Measurements from ENCODE around the gene GDPD5.

GDPD5 gene

GRCh38 chr11:75499423-75500190 is 26.1 kb downstream of the GDPD5 start:
- H3K4me1 Mint-ChIP-seq = peaks cover 5% of the 10 kb centered on the region
- H3K27me3 Mint-ChIP-seq = no peaks in the 10 kb centered on the region
- ATAC-seq = no peak
- no peak for DNase-seq
- H3K4me3 Mint-ChIP-seq = no peak overlapping the region
- no peaks in the 10 kb centered on the region for H3K9me3 Mint-ChIP-seq
- H3K27ac Mint-ChIP-seq = no peak overlapping the region

GRCh38 chr11:75498556-75499255 is 27.0 kb downstream of the GDPD5 start:
- Mint-ChIP-seq H3K27me3 (no peaks in the 10 kb centered on the region), H3K4me3 (no peak overlapping the region), H3K9me3 (no peaks in the 10 kb centered on the region), H3K27ac (no peak overlapping the region), H3K4me1 (peaks cover 5% of the 10 kb centered on the region)
- DNase-seq (no peak), ATAC-seq (no peak)

- H3K4me3 Mint-ChIP-seq = no peak overlapping the region
- peaks cover 5% of the 10 kb centered on the region for H3K4me1 Mint-ChIP-seq
- DNase-seq (no peak), ATAC-seq (peak; percentile 61)
- no peaks in the 10 kb centered on the region for H3K27me3 Mint-ChIP-seq
- no peaks in the 10 kb centered on the region for H3K9me3 Mint-ChIP-seq
- H3K27ac Mint-ChIP-seq = no peak overlapping the region
Measured at GRCh38 chr11:75497788-75498409, 27.8 kb downstream of the GDPD5 start.

DNA sequence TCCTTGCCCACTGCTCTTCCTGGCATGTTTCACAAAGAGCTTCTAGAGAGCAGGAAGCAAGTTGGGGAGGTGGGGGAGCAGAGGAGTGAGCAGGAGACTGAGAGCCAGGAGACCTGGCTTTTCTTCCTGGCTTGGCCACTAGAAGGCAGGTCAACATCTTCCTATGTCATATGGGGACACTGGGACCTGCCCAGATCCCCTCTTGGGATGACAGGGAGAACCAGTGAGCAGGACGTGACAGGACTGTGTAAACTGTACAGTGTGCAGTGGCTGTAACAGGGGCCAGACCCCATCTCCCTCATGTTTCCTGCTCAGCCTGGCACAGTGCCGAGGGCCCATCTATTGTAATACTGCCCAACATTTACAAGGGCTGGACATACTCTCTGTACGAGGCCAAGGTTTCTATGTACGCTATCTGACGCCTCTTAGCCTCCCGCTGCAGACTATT is 29.4 kb downstream of the GDPD5 start:
- no peak overlapping the region for H3K27ac Mint-ChIP-seq
- H3K9me3 Mint-ChIP-seq = no peaks in the 10 kb centered on the region
- no peaks in the 10 kb centered on the region for H3K27me3 Mint-ChIP-seq
- ATAC-seq (no peak), DNase-seq (no peak)
- H3K4me1 Mint-ChIP-seq = peaks cover 20% of the 10 kb centered on the region
- H3K4me3 Mint-ChIP-seq = no peak overlapping the region

- H3K4me1 Mint-ChIP-seq = peaks cover 25% of the 10 kb centered on the region
- no peaks in the 10 kb centered on the region for H3K9me3 Mint-ChIP-seq
- no peak overlapping the region for H3K4me3 Mint-ChIP-seq
- no peak for DNase-seq
- no peak overlapping the region for H3K27ac Mint-ChIP-seq
- no peaks in the 10 kb centered on the region for H3K27me3 Mint-ChIP-seq
- no peak for ATAC-seq
Measured at GRCh38 chr11:75495749-75496304, 29.9 kb downstream of the GDPD5 start.

- ATAC-seq (no peak), DNase-seq (no peak)
- Mint-ChIP-seq H3K9me3 (no peaks in the 10 kb centered on the region), H3K4me1 (peaks cover 31% of the 10 kb centered on the region), H3K27ac (peak overlapping the region in 1 of 2 donors; percentile 86), H3K27me3 (no peaks in the 10 kb centered on the region), H3K4me3 (no peak overlapping the region)
Measured at GRCh38 chr11:75493626-75494025, 32.1 kb downstream of the GDPD5 start.

DNA sequence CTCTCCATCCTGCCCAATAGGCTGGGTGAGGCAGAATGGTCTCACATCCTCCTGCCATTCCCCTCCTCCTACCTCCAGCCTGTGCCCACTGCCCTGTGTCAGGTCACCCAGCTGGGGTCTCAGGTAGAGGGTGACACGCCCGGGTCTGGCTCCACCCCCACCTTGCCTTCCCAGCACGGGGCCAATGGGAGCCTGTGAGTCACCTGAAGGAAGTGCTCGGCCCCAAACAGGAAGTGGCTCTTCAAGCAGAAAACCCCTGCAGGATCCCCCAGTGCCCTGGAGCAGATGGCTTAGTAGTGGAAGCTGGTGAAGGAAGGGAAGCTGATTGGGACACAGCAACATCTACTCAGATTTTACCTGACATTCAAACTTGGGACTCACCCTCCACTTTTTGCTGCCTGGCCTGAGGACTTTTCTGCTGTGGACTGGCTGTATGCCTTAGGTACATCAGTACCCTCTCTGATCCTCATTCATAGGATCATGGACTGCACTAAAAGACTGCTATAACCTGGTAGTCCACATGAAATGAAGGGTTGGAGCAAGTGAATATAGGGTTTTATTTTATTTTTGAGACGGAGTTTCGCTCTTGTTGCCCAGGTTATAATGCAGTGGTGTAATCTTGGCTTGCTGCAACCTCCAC is 33.4 kb downstream of the GDPD5 start:
- no peaks in the 10 kb centered on the region for H3K9me3 Mint-ChIP-seq
- H3K4me1 Mint-ChIP-seq = peaks cover 26% of the 10 kb centered on the region
- peak; percentile 97 for ATAC-seq
- peak overlapping the region; percentile 67 to 98 for H3K27ac Mint-ChIP-seq
- peak; percentile 49 to 69 for DNase-seq
- H3K27me3 Mint-ChIP-seq = no peaks in the 10 kb centered on the region
- H3K4me3 Mint-ChIP-seq = peak overlapping the region; percentile 89 to 97

DNA sequence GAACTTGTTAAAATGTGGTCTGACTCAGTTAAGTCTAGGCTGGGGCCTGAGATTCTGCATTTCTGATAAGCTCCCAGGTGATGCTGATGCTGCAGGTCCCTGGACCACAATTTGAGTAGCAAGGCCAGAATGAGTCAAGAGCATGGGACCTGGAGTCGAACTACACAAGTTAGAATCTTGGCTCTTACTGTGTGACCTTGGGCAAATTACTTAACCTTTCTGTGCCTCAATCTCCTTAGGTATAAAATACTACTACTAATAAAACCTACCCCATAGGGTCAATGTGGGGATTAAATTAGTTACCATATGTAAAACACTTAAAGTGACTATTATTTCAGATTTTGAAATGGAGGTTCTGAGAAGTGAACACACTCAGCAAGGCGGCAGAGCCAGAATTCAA is 34.3 kb downstream of the GDPD5 start:
- ATAC-seq (no peak), DNase-seq (no peak)
- no peaks in the 10 kb centered on the region for H3K27me3 Mint-ChIP-seq
- H3K27ac Mint-ChIP-seq = peak overlapping the region; percentile 67 to 84
- peak overlapping the region; percentile 89 to 97 for H3K4me3 Mint-ChIP-seq
- no peaks in the 10 kb centered on the region for H3K9me3 Mint-ChIP-seq
- peaks cover 26% of the 10 kb centered on the region for H3K4me1 Mint-ChIP-seq

DNA sequence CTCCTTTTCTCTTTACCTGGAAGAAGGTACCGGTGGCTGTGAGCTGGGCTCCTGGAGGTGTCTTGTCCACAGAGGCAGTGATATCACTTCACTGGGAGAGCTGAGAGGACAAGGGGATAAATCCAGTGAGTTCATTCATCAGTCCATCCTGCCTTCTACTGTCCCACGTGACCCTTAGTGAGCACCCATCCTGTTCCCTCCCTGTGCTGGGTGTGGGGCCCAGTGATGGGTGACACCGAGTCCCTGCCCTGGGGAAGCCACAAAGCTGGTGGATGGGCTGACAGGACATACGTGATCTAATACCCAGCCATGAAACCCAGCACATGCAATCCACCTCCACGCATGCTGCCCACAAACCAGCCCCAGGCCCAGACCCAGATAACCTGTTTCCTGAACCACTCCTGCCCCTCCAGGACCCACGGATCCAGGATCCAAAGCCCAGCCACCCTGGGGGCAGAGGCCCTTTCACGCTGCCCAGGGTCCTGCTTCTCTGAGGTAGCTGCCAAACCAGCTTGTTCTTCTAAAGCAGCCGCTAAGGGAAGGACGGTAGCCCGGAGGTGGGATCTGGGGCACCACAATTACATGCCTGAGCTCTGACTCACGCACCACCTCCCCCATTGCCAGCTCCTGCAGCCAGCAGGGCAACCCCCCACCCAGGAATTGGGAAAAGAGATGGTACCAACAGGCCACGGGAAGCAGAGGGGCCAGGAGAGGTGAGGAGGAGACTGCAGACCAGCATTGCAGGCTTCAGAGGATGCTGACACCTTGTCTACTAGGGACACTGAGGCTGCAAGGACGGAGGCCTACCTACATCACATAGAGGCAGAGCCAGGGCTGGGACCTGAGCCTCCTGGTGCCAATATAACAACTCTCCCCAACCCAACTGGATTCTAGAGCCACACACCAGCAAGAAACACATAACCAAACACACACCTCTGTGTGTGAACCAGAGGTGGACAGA is 35.2 kb downstream of the GDPD5 start:
- no peak for DNase-seq
- ATAC-seq = no peak
- Mint-ChIP-seq H3K27ac (peak overlapping the region in 1 of 2 donors; percentile 74), H3K4me3 (no peak overlapping the region), H3K27me3 (no peaks in the 10 kb centered on the region), H3K4me1 (peaks cover 26% of the 10 kb centered on the region), H3K9me3 (no peaks in the 10 kb centered on the region)

GRCh38 chr11:75487365-75487764 is 38.4 kb downstream of the GDPD5 start:
- Mint-ChIP-seq H3K4me1 (peaks cover 22% of the 10 kb centered on the region), H3K9me3 (no peaks in the 10 kb centered on the region), H3K27ac (peak overlapping the region in 1 of 2 donors; percentile 8), H3K4me3 (no peak overlapping the region), H3K27me3 (no peaks in the 10 kb centered on the region)
- ATAC-seq = no peak
- no peak for DNase-seq

- Mint-ChIP-seq H3K27ac (no peak overlapping the region), H3K4me1 (peaks cover 6% of the 10 kb centered on the region), H3K4me3 (no peak overlapping the region), H3K9me3 (no peaks in the 10 kb centered on the region), H3K27me3 (no peaks in the 10 kb centered on the region)
- DNase-seq (no peak), ATAC-seq (no peak)
Measured at GRCh38 chr11:75485742-75486141, 40.0 kb downstream of the GDPD5 start.

DNA sequence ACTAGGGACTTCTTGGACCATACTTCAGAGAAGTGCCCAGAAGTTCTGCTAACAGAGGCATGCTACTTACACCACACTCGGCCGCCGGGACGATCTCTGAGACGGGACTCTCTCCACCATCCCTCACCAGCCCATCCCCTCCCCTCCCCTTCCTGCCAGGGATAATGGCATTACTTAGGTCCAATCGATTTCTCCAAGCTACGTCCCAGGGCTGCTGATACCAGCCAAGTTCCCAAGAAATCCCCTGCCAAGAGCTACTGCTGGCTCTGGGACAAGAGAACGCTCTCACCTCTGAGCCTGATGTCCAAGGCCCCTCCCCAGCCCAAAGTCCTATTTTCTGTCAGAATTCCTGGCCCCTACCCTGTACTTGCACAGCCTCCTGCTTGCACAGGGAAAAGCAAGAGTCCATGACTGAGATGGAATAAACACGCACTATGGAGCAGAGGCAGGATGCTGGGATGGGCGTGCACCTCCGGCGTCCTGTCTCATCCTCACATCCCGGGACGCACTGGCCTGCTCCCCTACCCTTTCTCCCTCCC is 42.7 kb downstream of the GDPD5 start:
- Mint-ChIP-seq H3K9me3 (no peaks in the 10 kb centered on the region), H3K4me3 (no peak overlapping the region), H3K27me3 (no peaks in the 10 kb centered on the region), H3K27ac (no peak overlapping the region), H3K4me1 (no peaks in the 10 kb centered on the region)
- no peak for ATAC-seq
- DNase-seq = no peak

- DNase-seq = no peak
- no peak for ATAC-seq
- Mint-ChIP-seq H3K27me3 (no peaks in the 10 kb centered on the region), H3K4me1 (no peaks in the 10 kb centered on the region), H3K27ac (no peak overlapping the region), H3K9me3 (no peaks in the 10 kb centered on the region), H3K4me3 (no peak overlapping the region)
Measured at GRCh38 chr11:75481922-75482606, 43.7 kb downstream of the GDPD5 start.
